Sigmoid colon (tissue), 3 donors: ENCODE measurements around the gene CEP295NL.

Source experiments
- CTCF ChIP-seq, 4 experiments: fragments of 450-650 bp in 3 of 4; fragments of 200-600 bp in 1 of 4; IDR thresholded peaks; one replicate each; pipeline ENCODE4 v1.5.1; 2016 to 2019; ENCODE audit warnings: antibody characterized with exemption in 4 of 4, mild to moderate bottlenecking in 3 of 4, moderate library complexity in 2 of 4
- POLR2A ChIP-seq, 2 donors: fragments of 450-650 bp; IDR thresholded peaks; one replicate each; pipeline ENCODE4 v1.6.1; 2016; ENCODE audit warnings: antibody characterized with exemption in 2 of 2, mild to moderate bottlenecking in 2 of 2, moderate library complexity in 2 of 2

DNA sequence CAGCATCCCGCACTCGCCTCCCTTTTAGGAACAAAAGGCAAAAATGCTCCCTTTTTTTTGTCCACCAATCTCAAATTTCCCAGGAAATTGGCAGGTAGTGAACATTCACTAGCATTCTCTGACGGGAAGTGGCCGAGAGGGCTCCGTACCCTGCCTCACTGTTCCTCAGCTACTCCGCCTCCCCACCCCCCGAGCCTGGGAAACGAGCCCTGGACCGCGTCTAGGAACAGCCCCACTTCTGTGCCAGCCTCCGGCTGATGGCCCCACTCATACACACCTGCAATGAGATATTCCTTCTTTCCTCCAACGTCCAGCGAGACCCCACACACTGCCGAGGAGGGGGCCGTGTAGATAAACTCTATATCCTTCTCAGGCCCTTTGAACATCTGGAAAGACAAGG, 32.4 kb downstream of the CEP295NL start:
- no peak for TF ChIP-seq CTCF (IDR thresholded peaks at IDR 0.05)
- TF ChIP-seq POLR2A (IDR thresholded peaks at IDR 0.05): no peak
